MCF 10A (cell line): ENCODE data around the gene SLAMF7. TPM values are rescaled to one million over a fixed set of nuclear protein-coding genes. Genes with fewer than 3 reads are reported as not detected.

Experiments used
- BruUV-seq: library from RNA; stranded (reverse); fragments of 400-500 nt; replicated peaks from 2 replicates; lab custom pipeline; 2021; lab: Mats Ljungman, UMichigan
- CTCF ChIA-PET: fragments of 300-600 bp; sonication (Branson Sonifier 250); formaldehyde crosslinking; extraction: SDS; loops from one replicate; lab custom pipeline; 2021; ENCODE audit warnings: antibody characterized with exemption, inconsistent platforms; lab: Yijun Ruan, JAX
- POLR2A ChIA-PET: fragments of 300-600, 350-650 bp; sonication (Branson Sonifier 250); formaldehyde crosslinking; extraction: SDS; loops from one replicate; lab custom pipeline; 2020; ENCODE audit warnings: antibody characterized with exemption, inconsistent platforms; lab: Yijun Ruan, JAX
- DNase-seq: peaks from one replicate; pipeline ENCODE4 v3.0.0-alpha.2; 2018; ENCODE audit not compliant: unreplicated experiment
- H3K27ac Mint-ChIP-seq: one replicate; pipeline ENCODE4 v1.8.0; 2022; ENCODE audit warnings: mild to moderate bottlenecking, low read depth, mixed read lengths; ENCODE audit not compliant: unreplicated experiment
- H3K27me3 Mint-ChIP-seq: one replicate; pipeline ENCODE4 v1.8.0; 2022; ENCODE audit warnings: mixed read lengths; ENCODE audit not compliant: insufficient read depth, unreplicated experiment
- H3K36me3 Mint-ChIP-seq: one replicate; pipeline ENCODE4 v1.8.0; 2022; ENCODE audit warnings: mild to moderate bottlenecking, moderate library complexity, mixed read lengths; ENCODE audit not compliant: insufficient read depth, unreplicated experiment
- H3K4me1 Mint-ChIP-seq: one replicate; pipeline ENCODE4 v1.8.0; 2022; ENCODE audit warnings: mixed read lengths; ENCODE audit not compliant: insufficient read depth, unreplicated experiment
- H3K4me3 Mint-ChIP-seq: one replicate; pipeline ENCODE4 v1.8.0; 2022; ENCODE audit warnings: mild to moderate bottlenecking, moderate library complexity, mixed read lengths; ENCODE audit not compliant: unreplicated experiment
- H3K9me3 Mint-ChIP-seq: one replicate; pipeline ENCODE4 v1.8.0; 2022; ENCODE audit warnings: mixed read lengths; ENCODE audit not compliant: unreplicated experiment
- intact Hi-C: fragments of 100-400 bp; cut with micrococcal nuclease; formaldehyde crosslinking; loops from 2 replicates; pipeline ENCODE4 v1.14.1; 2022
- total RNA-seq: library from RNA; stranded (reverse); gene quantifications from 2 replicates; pipeline ENCODE4 v1.2.3, GENCODE V29; 2022
- TF ChIP-seq, protein P1 (sequence below): fragments of 200-600 bp; IDR thresholded peaks from one replicate; pipeline ENCODE4 v1.8.0; 2022; ENCODE audit warnings: antibody characterized with exemption, mild to moderate bottlenecking; ENCODE audit not compliant: unreplicated experiment

SLAMF7 gene
- total RNA-seq, 1 experiment from 2014 or later: 8.6 TPM

DNA sequence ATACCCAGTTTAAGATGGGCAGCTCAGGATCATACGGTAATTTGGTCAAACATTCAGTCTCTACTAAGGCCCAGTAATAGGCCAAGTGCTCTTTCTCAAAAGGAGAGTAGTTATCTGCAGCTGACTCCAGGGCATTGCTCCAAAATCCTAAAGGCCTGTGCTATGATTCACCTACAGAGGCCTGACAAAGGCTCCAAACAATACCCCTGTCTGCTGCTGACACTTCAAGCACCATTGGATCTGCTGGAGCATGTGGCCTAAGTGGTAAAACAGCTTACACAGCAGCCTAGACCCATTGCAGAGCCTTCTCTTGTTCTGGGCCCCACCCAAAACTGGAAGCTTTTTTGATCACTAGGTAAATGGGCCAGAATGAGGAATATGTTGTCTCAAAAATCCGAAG is 22.8 kb downstream of the SLAMF7 start:
- no TSS peak for BruUV-seq
- peak; percentile 32 for DNase-seq
- TF ChIP-seq, protein P1, sequence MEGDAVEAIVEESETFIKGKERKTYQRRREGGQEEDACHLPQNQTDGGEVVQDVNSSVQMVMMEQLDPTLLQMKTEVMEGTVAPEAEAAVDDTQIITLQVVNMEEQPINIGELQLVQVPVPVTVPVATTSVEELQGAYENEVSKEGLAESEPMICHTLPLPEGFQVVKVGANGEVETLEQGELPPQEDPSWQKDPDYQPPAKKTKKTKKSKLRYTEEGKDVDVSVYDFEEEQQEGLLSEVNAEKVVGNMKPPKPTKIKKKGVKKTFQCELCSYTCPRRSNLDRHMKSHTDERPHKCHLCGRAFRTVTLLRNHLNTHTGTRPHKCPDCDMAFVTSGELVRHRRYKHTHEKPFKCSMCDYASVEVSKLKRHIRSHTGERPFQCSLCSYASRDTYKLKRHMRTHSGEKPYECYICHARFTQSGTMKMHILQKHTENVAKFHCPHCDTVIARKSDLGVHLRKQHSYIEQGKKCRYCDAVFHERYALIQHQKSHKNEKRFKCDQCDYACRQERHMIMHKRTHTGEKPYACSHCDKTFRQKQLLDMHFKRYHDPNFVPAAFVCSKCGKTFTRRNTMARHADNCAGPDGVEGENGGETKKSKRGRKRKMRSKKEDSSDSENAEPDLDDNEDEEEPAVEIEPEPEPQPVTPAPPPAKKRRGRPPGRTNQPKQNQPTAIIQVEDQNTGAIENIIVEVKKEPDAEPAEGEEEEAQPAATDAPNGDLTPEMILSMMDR: no peak
- H3K36me3 Mint-ChIP-seq: no peaks in the 10 kb centered on the region
- H3K9me3 Mint-ChIP-seq: no peaks in the 10 kb centered on the region
- no peak overlapping the region for H3K4me3 Mint-ChIP-seq
- POLR2A ChIA-PET: interaction anchor here (0.5 to 1.1 kb wide), 4 partner anchors 17 to 236 kb away, joined by 3 read pairs; no protein-coding TSS in a partner anchor
- CTCF ChIA-PET: interaction anchor here (0.6 to 1.9 kb wide), 9 partner anchors 15 to 611 kb away, joined by 3 to 8 read pairs (median 3); no protein-coding TSS in a partner anchor
- H3K4me1 Mint-ChIP-seq: peaks cover 10% of the 10 kb centered on the region
- intact Hi-C loops: no loop called here
- no peak overlapping the region for H3K27ac Mint-ChIP-seq
- H3K27me3 Mint-ChIP-seq: no peaks in the 10 kb centered on the region

DNA sequence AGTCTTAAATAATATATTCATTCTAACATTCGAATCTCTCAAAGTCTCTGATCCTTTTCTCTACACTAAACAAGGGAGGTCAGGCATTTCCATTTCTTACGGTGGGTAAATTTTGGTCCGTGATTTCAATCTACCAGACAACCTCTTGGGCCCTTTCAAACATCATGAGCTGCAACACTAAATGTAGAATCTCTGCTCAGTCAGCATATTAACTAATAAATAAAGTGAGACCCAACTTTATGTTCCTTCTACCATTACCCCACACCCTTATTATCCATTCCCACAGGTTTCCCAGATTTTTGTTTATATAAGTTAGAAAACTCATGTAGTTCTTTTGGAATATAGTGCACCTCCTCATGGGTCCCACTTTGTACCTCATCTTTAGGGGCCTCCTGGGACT is 24.9 kb downstream of the SLAMF7 start:
- no peak overlapping the region for H3K27ac Mint-ChIP-seq
- POLR2A ChIA-PET: no interaction called here
- H3K4me1 Mint-ChIP-seq: peaks cover 25% of the 10 kb centered on the region
- DNase-seq: no peak
- no TSS peak for BruUV-seq
- CTCF ChIA-PET: interaction anchor here (0.6 to 1.7 kb wide), 5 partner anchors 15 to 334 kb away, joined by 3 to 6 read pairs (median 4); no protein-coding TSS in a partner anchor
- H3K4me3 Mint-ChIP-seq: no peak overlapping the region
- H3K36me3 Mint-ChIP-seq: no peaks in the 10 kb centered on the region
- intact Hi-C loops: no loop called here
- no peaks in the 10 kb centered on the region for H3K9me3 Mint-ChIP-seq
- TF ChIP-seq, protein P1: no peak
- H3K27me3 Mint-ChIP-seq: no peaks in the 10 kb centered on the region

DNA sequence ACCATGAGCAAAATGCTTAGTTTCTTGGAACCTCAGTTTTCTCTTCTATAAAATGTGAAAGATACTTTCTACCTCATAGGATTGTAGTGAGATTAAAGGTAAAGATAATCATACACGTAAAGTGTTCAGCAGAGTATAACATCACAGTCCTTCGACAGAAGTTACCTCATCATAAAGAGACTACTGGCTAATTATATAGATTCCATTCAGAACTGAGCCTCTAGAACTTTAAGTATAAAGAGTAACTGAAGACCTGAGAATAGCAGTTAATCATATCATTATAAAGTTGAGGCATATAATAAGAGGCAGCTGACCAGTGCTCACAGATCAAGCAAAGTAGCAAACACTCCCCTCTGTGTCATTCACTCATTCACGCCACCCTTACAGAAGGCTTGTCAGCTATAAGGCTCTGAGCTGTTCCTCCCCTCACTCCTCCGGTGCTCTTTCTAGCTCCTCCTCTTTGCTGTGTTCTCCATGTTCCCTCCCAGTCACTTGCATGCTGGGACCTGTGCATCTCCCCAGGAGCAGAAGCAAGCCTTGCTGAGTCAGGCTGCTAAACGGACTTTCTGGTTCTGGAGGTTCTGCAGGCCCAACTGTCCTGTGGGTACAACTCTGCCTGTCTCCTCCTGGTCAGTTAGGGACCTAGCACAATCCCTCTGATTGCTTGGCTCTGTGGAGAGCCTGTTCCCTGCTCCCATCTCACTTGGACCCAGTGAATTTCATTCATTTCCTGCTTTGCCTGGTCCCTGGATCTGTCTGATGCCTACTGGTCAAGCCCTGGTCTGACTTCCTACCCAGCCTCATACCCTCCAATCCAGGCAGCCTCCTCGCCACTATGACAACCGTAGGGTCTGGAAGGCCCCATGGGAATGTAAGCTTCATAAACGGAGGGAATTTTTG is 28.6 kb downstream of the SLAMF7 start:
- ChIA-PET POLR2A (interaction anchor here (0.6 to 2.6 kb wide), 13 partner anchors 9 to 307 kb away, joined by 3 to 11 read pairs (median 4); partner anchors contain the start of genes SLAMF7 and USF1), CTCF (interaction anchor here (0.6 to 5.3 kb wide), 30 partner anchors 8 to 422 kb away, joined by 3 to 64 read pairs (median 4); partner anchors contain the start of genes LY9 and USF1)
- no peaks in the 10 kb centered on the region for H3K27me3 Mint-ChIP-seq
- BruUV-seq: TSS peak; percentile 71
- intact Hi-C loops: loop anchor here (1.0 kb wide), 3 partner anchors 19 to 92 kb away; no protein-coding TSS in a partner anchor
- TF ChIP-seq, protein P1: no peak
- no peaks in the 10 kb centered on the region for H3K36me3 Mint-ChIP-seq
- H3K9me3 Mint-ChIP-seq: no peaks in the 10 kb centered on the region
- peak; percentile 62 for DNase-seq
- H3K4me1 Mint-ChIP-seq: peaks cover 17% of the 10 kb centered on the region
- peak overlapping the region; percentile 56 for H3K4me3 Mint-ChIP-seq
- peak overlapping the region; percentile 75 for H3K27ac Mint-ChIP-seq

DNA sequence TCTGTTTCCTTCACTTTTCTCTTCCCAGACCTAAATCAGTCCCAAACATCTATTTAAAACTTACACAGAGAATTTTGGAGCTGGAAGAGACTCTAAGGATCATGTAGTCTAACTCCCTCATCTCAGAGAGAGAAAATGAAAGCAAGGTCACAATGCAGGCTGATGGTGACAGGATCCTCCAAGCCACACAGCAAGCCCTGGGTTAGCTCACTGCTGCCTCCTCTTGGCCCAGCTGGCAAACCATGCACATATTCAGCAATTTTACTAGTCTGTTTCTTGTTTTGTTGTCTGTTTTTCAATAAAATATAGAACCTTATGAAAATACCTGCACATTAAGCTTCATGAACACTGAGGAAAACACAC is 29.2 kb downstream of the SLAMF7 start:
- peak; percentile 60 for DNase-seq
- Mint-ChIP-seq H3K27ac (peak overlapping the region; percentile 75), H3K27me3 (no peaks in the 10 kb centered on the region), H3K36me3 (no peaks in the 10 kb centered on the region), H3K4me1 (peaks cover 17% of the 10 kb centered on the region), H3K9me3 (no peaks in the 10 kb centered on the region), H3K4me3 (peak overlapping the region; percentile 56)
- ChIA-PET CTCF (interaction anchor here (0.6 to 5.3 kb wide), 30 partner anchors 9 to 423 kb away, joined by 3 to 64 read pairs (median 4); partner anchors contain the start of genes LY9 and USF1), POLR2A (interaction anchor here (0.7 to 2.6 kb wide), 10 partner anchors 9 to 278 kb away, joined by 3 to 11 read pairs (median 6); partner anchors contain the start of genes SLAMF7 and USF1)
- TF ChIP-seq, protein P1: peak; percentile 70
- intact Hi-C loops: loop anchor here (1.0 kb wide), 3 partner anchors 20 to 93 kb away; no protein-coding TSS in a partner anchor
- no TSS peak for BruUV-seq
